Measurements from ENCODE around the gene NPAS2. TPM values are rescaled to one million over a fixed set of nuclear protein-coding genes. Genes with fewer than 3 reads are reported as not detected.

Gene NPAS2
- total RNA-seq, 1 experiment from 2014 or later, result 93.5 TPM

GRCh38 chr2:100905132-100905805 lies 85.3 kb downstream of the NPAS2 start:
- no peak for DNase-seq (ENCODE audit: low read depth)

GRCh38 chr2:100906131-100906530 lies 86.2 kb downstream of the NPAS2 start:
- DNase-seq (ENCODE audit: low read depth), result no peak

DNA sequence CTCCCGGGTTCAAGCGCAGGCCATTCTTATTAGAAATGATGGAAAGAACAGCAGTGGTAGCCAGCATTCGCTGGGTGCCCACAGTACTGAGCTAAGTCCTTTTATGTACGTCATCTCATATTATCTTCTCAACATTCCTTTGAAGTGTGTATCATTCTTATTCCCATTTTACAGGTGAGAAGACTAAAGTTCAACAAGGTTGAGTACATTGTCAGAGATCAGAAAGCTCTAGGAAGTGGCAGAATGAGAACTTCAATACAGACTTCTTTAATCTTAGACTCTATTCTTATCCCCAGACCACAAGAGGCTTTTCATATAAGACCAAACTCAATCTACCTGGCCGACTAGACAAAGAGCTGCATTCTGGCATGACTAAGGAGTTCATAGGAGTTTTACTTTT lies 86.7 kb downstream of the NPAS2 start:
- DNase-seq (ENCODE audit: low read depth), result no peak

- no peak for DNase-seq (ENCODE audit: low read depth)
Measured at GRCh38 chr2:100907832-100908231, 87.9 kb downstream of the NPAS2 start.

GRCh38 chr2:100909534-100910081 lies 89.7 kb downstream of the NPAS2 start:
- DNase-seq (ENCODE audit: low read depth), result no peak

GRCh38 chr2:100910111-100910510 lies 90.2 kb downstream of the NPAS2 start:
- DNase-seq (ENCODE audit: low read depth), result no peak

GRCh38 chr2:100919316-100919715 lies 99.4 kb downstream of the NPAS2 start:
- no peak for DNase-seq (ENCODE audit: low read depth)

GRCh38 chr2:100921685-100922161 lies 101.8 kb downstream of the NPAS2 start:
- peak; percentile 10 for DNase-seq (ENCODE audit: low read depth)

DNA sequence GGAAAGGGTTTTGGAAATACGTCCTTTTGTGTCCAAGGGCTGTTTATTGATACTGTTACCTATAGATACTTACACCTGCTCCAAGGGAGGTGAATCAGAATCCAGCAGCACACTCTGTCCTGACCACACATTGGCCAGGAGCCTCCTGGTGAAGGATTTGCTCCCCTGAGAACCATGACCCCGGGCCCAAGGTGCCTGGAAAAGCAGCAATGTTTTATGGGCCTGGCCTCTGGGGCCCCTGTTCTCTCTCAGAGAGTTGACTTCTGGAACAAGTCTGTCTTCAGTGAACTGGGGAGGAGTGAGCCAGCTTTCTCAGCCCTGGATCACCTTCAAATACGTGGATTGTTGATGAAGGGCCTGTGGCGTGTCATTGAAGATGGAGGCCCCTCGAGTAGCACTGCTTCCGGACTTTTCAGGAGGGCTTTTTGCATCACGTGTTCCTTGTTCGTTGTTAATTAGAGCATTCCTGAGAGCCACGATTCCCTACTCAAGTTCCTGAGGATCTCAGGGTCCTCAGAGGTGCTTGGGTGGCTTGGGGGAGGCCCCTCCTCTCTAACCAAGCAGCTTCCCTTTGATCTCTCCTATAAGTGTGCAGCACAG lies 103.6 kb downstream of the NPAS2 start:
- no peak for DNase-seq (ENCODE audit: low read depth)

GRCh38 chr2:100924122-100924519 lies 104.2 kb downstream of the NPAS2 start:
- no peak for DNase-seq (ENCODE audit: low read depth)

GRCh38 chr2:100924520-100925451 lies 104.8 kb downstream of the NPAS2 start:
- DNase-seq (ENCODE audit: low read depth), result peak; percentile 92

DNA sequence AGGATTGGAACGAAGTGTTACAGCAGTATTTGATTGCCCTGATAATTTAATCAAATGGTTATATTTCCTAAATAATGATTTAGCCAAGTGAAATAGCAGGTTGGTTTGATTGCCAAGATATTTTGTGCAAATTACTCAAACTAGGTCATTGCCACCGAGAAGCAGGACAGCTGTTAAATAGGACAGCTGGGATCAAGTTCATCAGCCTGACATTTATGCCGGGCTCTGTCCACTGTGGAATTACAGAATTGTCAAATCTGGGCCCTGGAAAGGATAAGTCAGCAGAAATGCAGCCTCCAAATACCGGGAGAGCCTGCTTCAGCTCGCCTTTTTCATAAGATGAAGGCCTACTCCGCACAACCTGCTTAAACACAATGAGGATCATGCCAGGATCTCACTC lies 108.3 kb downstream of the NPAS2 start:
- DNase-seq (ENCODE audit: low read depth), result no peak

- DNase-seq (ENCODE audit: low read depth), result peak; percentile 39
Measured at GRCh38 chr2:100929147-100929546, 109.2 kb downstream of the NPAS2 start.

DNA sequence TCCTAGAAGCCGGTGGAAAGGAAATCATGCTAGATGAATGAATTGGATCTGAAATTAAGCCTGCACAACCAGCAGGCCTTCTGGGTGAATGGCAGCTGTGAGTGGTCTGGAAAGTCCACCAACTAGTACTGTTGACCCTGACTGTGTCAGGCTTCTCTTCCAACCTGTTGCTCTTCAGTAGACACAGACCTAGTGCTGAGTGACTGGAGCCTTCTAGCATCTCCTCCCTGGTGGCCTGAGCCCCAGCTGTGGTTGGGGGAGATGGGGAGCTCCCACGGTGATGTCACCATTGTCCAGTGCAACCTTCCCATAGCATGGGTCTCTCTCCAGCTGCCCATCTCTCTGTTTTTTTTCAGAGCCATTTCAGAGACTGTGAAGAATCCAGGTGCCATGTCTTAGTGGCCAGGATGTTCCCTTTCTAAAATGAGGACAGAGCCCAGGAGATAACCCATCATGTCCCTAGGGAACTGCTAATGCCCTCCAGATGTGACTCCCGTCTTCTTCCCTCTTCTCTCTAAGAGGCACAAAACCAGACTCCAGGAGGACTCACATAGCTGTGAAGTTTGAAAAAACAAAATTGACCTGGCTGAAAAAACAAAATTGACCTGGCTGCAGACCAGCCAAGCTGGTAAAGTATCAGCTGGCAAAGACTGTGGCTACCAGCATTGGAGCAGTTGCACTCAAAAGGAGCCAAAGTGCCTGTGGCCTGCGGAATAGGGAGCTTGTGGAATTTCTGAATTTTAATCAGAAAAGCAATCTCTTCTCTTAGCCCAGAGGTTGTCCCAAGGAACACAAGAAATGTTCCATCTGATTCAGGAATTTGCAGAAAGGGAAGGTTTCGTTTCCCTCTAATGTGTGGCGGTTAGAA lies 114.8 kb downstream of the NPAS2 start:
- DNase-seq (ENCODE audit: low read depth), result peak; percentile 70

DNA sequence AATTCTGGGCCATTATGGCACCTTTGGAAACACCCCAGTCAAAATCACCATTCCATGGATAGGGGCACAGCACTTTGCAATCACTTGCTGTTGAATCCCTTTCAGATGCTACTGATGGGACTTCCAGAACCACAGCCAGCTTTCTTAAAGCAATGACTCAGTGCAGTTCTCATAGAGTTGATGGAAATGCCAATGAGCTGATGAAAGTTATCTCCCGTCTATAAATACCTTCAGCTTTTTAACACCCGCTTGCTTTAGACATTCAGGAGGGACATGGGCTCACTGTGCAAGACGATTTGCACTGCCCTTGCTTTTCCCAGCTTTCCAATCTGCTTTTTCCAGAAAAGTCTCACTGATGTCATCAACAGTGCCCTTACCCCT lies 115.4 kb downstream of the NPAS2 start:
- DNase-seq (ENCODE audit: low read depth), result peak; percentile 84

GRCh38 chr2:100936070-100936741 lies 116.3 kb downstream of the NPAS2 start:
- DNase-seq (ENCODE audit: low read depth), result peak; percentile 29

DNA sequence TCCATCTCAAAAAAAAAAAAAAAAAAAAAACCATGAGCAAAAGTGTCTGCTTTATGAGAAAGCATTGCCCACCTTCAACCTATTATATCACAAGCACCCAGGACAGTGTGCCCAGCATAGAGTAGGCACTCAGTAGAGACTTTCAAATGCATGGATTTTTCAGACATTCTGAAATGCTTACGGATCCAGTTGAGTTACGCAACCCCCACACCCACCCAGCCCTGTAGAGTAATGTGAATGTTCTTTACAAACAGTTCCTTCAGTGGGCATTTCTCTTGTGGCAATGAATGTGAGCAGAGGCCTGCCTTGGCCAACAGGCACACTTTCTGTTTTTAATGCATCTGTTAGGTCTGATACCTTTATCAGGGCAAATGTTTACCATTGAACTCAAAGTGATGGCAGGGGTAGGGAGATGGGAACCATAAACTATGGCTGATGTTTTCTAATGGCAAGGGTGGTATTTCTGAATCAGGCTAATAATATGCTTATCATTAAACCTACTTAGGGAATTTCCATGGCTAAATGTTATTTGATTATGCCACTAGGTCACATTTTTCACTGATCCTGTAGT lies 117.1 kb downstream of the NPAS2 start:
- DNase-seq (ENCODE audit: low read depth), result no peak

DNA sequence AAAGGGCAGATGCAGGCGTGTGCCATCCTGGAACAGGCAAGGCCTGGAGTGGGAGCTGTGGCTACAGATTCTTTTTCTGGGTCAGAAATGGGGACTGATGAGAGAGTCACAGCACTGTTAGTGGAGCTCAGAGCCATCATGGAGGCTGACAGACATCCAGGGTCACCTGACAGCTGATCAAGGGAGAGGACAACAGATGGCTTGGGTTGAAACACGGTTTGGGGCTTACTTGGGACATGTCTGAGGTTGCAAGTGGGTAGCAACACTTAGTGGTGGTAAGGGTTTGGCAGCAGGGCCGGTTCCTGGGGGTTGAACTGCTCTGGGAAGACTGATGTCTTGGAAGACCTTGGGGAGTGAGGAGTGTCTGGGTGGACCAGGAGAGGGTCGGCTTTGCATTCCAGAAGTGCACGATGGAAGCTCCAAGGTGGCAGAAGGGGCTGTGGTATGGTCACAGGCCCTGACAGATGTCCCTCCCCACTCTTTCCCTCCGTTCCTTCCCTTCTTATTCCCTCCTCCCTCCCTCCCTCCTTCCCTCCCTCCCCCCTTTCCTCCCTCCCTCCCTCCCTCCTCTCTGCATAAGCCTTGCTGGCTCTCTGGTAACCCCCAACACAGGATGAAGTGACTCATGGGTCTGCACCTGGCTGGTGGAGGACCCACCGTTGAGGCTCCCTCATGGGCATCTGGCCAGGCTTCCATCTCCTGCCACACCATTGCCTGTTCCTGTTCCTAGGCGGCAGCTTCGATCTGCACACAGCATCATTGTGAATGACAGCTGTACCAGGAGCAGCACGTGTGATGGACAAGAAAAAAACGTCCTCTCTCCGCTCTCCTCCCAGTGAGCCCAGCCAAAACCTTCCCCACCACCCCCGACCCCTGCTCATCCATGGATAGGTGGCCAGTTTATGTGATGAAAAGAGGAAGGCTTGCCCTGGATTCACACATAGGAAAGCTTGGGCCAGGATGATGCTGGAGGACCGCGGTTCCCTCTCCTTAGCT lies 118.4 kb downstream of the NPAS2 start:
- DNase-seq (ENCODE audit: low read depth), result no peak

DNA sequence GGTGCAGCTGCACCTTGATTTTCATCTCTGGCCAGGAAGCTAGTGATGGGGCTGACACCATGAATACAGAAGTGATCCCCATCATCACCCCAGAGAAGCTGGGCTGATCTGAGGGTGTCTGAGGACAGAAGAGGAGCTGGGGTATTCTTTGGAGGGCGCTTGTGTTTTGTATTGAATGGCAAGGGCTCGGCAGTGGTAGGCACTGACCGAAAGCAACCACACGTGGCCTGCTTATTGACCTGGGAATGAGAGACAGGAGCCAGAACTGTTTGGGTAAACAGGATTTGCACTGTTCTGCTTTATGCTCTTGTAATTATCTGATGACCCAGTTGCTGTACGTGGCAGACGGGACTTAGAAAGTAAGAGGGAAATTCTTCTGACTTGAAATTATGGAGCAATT lies 119.5 kb downstream of the NPAS2 start:
- DNase-seq (ENCODE audit: low read depth), result no peak
